ENCODE data around the gene ZNF438. TPM values are rescaled to one million over a fixed set of nuclear protein-coding genes. Genes with fewer than 3 reads are reported as not detected.

The ZNF438 gene
- total and polyA plus RNA-seq, 2 of the 4 experiments (the other 2 are of a cell fraction): 1.8 to 2.9 TPM

DNA sequence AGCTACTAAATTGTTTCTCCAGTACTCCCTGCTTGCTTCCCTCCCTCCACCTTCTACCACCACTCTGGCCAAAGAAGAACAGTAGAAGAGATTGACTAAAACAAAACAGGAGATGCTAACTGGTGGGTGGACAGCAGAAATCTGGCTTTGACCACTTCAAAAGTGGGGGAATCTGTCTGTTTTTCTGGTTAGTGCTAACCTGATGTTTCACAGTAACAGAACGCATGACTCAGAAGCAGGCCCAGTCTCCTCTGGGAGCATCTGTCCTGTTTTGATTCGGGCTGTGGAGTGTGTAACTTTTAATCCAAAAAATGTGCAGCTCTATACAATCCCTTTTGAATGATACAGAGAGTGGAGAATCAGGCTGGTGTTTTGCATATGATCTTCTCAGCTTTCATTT is 32.7 kb upstream of the ZNF438 start:
- in situ Hi-C loops (cut with MboI; ENCODE audit: low sequenced_read_pairs): no loop called here
- peak; percentile 96 for ATAC-seq (ENCODE audit: low read depth)

More for the DNA sequence above, 32.7 kb upstream of the ZNF438 start:
- Histone ChIP-seq H2BK20ac (ENCODE audit: low read depth, low read length) (peak overlapping the region; percentile 40), H4K20me1 (ENCODE audit: insufficient read depth, low read length) (no peaks in the 10 kb centered on the region), H3K9ac (ENCODE audit: low read depth, low read length) (peak overlapping the region; percentile 58), H3K56ac (ENCODE audit: extremely low read depth, insufficient read depth, low read length) (peak overlapping the region; percentile 51; the same call in 1 of the 2 replicates), H2BK15ac (ENCODE audit: low read depth, low read length) (peak overlapping the region; percentile 61; the same call in 2 of the 3 replicates), H3K4me2 (ENCODE audit: low read depth, low read length) (peak overlapping the region; percentile 29), H4K8ac (ENCODE audit: low read depth in 2 of 2, low read length in 2 of 2) (peak overlapping the region; percentile 63 to 82), H3K27me3 (ENCODE audit: control insufficient read depth, insufficient read depth, low read length) (no peaks in the 10 kb centered on the region), H3K79me1 (ENCODE audit: low read depth in 1 of 2, low read length in 2 of 2) (peaks cover 0 to 4% of the 10 kb centered on the region in 2 experiments; a peak in 1 of 4 replicates), H4K5ac (ENCODE audit: low read depth, low read length) (peak overlapping the region; percentile 61), H3K14ac (replicated peaks; ENCODE audit: low read depth, low read length) (peak overlapping the region; percentile 95), H2AFZ (replicated peaks; ENCODE audit: low read length, poor library complexity) (peak overlapping the region; percentile 78), H3K9me1 (ENCODE audit: insufficient read depth, low read length) (peaks cover 8% of the 10 kb centered on the region), H3K36me3 (ENCODE audit: control insufficient read depth, insufficient read depth, low read length) (no peaks in the 10 kb centered on the region), H2AK5ac (ENCODE audit: low read depth, low read length) (peak overlapping the region; percentile 95; the same call in 1 of the 2 replicates), H2AK9ac (replicated peaks; ENCODE audit: low read depth, low read length, poor library complexity) (peak overlapping the region; percentile 84), H3K23ac (ENCODE audit: low read depth, low read length) (peak overlapping the region; percentile 74; the same call in 1 of the 2 replicates), H3K4me1 (ENCODE audit: control insufficient read depth, insufficient read depth, low read length) (peaks cover 7% of the 10 kb centered on the region), H3K18ac (ENCODE audit: low read depth, low read length) (peak overlapping the region; percentile 50), H2BK5ac (ENCODE audit: low read depth, low read length, poor library complexity, severe bottlenecking) (peak overlapping the region; percentile 76), H3K27ac (ENCODE audit: insufficient read depth, low read length) (peak overlapping the region; percentile 76), H4K91ac (ENCODE audit: insufficient read depth, low read depth, low read length) (peak overlapping the region; percentile 82), H3K9me3 (ENCODE audit: control insufficient read depth, insufficient read depth, low read length) (no peaks in the 10 kb centered on the region), H3K4me3 (ENCODE audit: insufficient read depth, low read depth, low read length) (no peak overlapping the region), H2BK120ac (ENCODE audit: low read depth, low read length) (peak overlapping the region; percentile 56), H3K4ac (ENCODE audit: low read depth, low read length) (peak overlapping the region; percentile 32)
- TF ChIP-seq FOS (IDR thresholded peaks at IDR 0.05; ENCODE audit: low read depth, low read length) (peak; percentile 54; the same call in 1 of the 2 replicates), MAFK (IDR thresholded peaks at IDR 0.05; ENCODE audit: low read depth, low read length) (no peak), SMC3 (IDR thresholded peaks at IDR 0.05; ENCODE audit: low read depth, low read length) (peak; percentile 7; the same call in 1 of the 2 replicates), RFX5 (IDR thresholded peaks at IDR 0.05; ENCODE audit: low read depth, low read length) (no peak), RCOR1 (IDR thresholded peaks at IDR 0.05; ENCODE audit: insufficient replicate concordance, low read length) (peak; percentile 40)
- no TSS peak for BruUV-seq (replicated peaks)
- CTCF ChIA-PET: no interaction called here
- WGBS, 2 experiments (ENCODE audit: extremely low coverage in 2 of 2, insufficient read length in 1 of 2): no CpG with 5 or more reads among the region's 2 CpGs
- dilution Hi-C loops (cut with HindIII; ENCODE audit: low sequenced_read_pairs, unreplicated experiment) (no loop called here), intact Hi-C loops (cut with micrococcal nuclease) (no loop called here)
- POLR2A ChIA-PET (ENCODE audit: unreplicated experiment): no interaction called here
- peak; percentile 88 for DNase-seq
